ENCODE results near the gene VPS41. TPM values are rescaled to one million over a fixed set of nuclear protein-coding genes. Genes with fewer than 3 reads are reported as not detected.

VPS41 gene
- total and polyA plus RNA-seq, 12 donors: 12.7 to 133 (median 59.8) TPM

- WGBS, 4 donors: 69 to 89% (median 77%) methylated on average over 2 of the region's 2 CpGs
- no peak overlapping the region for H3K4me3 ChIP-seq
- intact Hi-C loops (cut with DNase I): no loop called here
Measured at GRCh38 chr7:38840736-38841460, 68.1 kb downstream of the VPS41 start.

GRCh38 chr7:38839851-38840250, 69.1 kb downstream of the VPS41 start:
- TF ChIP-seq POLR2A (IDR thresholded peaks at IDR 0.05): no peak
- no peak for TF ChIP-seq CTCF (IDR thresholded peaks at IDR 0.05)
- Histone ChIP-seq H3K4me1 (replicated peaks in 1 of 2) (no peaks in the 10 kb centered on the region), H3K27me3 (no peaks in the 10 kb centered on the region), H3K36me3 (replicated peaks in 1 of 2) (no peaks in the 10 kb centered on the region), H3K9me3 (replicated peaks in 1 of 3) (no peaks in the 10 kb centered on the region), H3K27ac (no peak overlapping the region), H3K4me3 (no peak overlapping the region)
- WGBS, 4 donors: 76 to 88% (median 82%) methylated on average over 5 of the region's 5 CpGs
- no peak for DNase-seq
- intact Hi-C loops (cut with DNase I): no loop called here

More at GRCh38 chr7:38840736-38841460, 68.1 kb downstream of the VPS41 start:
- Histone ChIP-seq H3K4me1 (replicated peaks in 1 of 2) (no peaks in the 10 kb centered on the region), H3K9me3 (replicated peaks in 1 of 3) (no peaks in the 10 kb centered on the region), H3K27ac (no peak overlapping the region), H3K36me3 (replicated peaks in 1 of 2) (no peaks in the 10 kb centered on the region), H3K27me3 (no peaks in the 10 kb centered on the region)
- TF ChIP-seq POLR2A (IDR thresholded peaks at IDR 0.05) (no peak), CTCF (IDR thresholded peaks at IDR 0.05) (no peak)
- no peak for DNase-seq

- Histone ChIP-seq H3K36me3 (replicated peaks in 1 of 2) (no peaks in the 10 kb centered on the region), H3K27ac (no peak overlapping the region), H3K4me3 (no peak overlapping the region), H3K4me1 (replicated peaks in 1 of 2) (no peaks in the 10 kb centered on the region), H3K27me3 (no peaks in the 10 kb centered on the region), H3K9me3 (replicated peaks in 1 of 3) (no peaks in the 10 kb centered on the region)
- no peak for DNase-seq
- TF ChIP-seq CTCF (IDR thresholded peaks at IDR 0.05) (no peak), POLR2A (IDR thresholded peaks at IDR 0.05) (no peak)
- WGBS, 4 donors: 92 to 95% (median 94%) methylated on average over 6 of the region's 6 CpGs
- intact Hi-C loops (cut with DNase I): no loop called here
Measured at GRCh38 chr7:38838725-38839385, 70.1 kb downstream of the VPS41 start.

GRCh38 chr7:38834357-38834756, 74.6 kb downstream of the VPS41 start:
- 80 to 92% (median 84%) methylated on average over 3 of the region's 3 CpGs for WGBS, 4 donors
- intact Hi-C loops (cut with DNase I): no loop called here
- TF ChIP-seq POLR2A (IDR thresholded peaks at IDR 0.05) (no peak), CTCF (IDR thresholded peaks at IDR 0.05) (no peak)

More at GRCh38 chr7:38834357-38834756, 74.6 kb downstream of the VPS41 start:
- H3K36me3 ChIP-seq (replicated peaks in 1 of 2): peaks cover 0 to 4% of the 10 kb centered on the region in 2 donors
- H3K4me1 ChIP-seq (replicated peaks in 1 of 2): peaks cover 0 to 4% of the 10 kb centered on the region in 2 donors
- H3K4me3 ChIP-seq: no peak overlapping the region
- no peaks in the 10 kb centered on the region for H3K9me3 ChIP-seq (replicated peaks in 1 of 3)
- H3K27ac ChIP-seq: no peak overlapping the region
- no peak for DNase-seq
- no peaks in the 10 kb centered on the region for H3K27me3 ChIP-seq
